Epithelial cell of esophagus (primary cell): Measurements from ENCODE around the gene PHLDB3.

Source experiments
- DNase-seq: peaks from one replicate; pipeline ENCODE4 v3.0.0; 2010; ENCODE audit warnings: low read depth
- H3K4me3 ChIP-seq: 2 replicates; pipeline ENCODE4 v1.5.1; 2011; ENCODE audit warnings: mild to moderate bottlenecking, low read length, control low read depth
- TF ChIP-seq, protein P1 (sequence below): IDR thresholded peaks from 2 replicates; pipeline ENCODE4 v1.5.1; 2011; ENCODE audit warnings: low read depth, mild to moderate bottlenecking, low read length, control low read depth, inconsistent platforms; ENCODE audit not compliant: insufficient read depth; ENCODE audit errors: missing control alignments

Gene PHLDB3

GRCh38 chr19:43546581-43546980 is 42.0 kb upstream of the PHLDB3 start:
- TF ChIP-seq, protein P1, sequence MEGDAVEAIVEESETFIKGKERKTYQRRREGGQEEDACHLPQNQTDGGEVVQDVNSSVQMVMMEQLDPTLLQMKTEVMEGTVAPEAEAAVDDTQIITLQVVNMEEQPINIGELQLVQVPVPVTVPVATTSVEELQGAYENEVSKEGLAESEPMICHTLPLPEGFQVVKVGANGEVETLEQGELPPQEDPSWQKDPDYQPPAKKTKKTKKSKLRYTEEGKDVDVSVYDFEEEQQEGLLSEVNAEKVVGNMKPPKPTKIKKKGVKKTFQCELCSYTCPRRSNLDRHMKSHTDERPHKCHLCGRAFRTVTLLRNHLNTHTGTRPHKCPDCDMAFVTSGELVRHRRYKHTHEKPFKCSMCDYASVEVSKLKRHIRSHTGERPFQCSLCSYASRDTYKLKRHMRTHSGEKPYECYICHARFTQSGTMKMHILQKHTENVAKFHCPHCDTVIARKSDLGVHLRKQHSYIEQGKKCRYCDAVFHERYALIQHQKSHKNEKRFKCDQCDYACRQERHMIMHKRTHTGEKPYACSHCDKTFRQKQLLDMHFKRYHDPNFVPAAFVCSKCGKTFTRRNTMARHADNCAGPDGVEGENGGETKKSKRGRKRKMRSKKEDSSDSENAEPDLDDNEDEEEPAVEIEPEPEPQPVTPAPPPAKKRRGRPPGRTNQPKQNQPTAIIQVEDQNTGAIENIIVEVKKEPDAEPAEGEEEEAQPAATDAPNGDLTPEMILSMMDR = no peak
- H3K4me3 ChIP-seq = no peak overlapping the region
- no peak for DNase-seq

- DNase-seq = no peak
- no peak overlapping the region for H3K4me3 ChIP-seq
- TF ChIP-seq, protein P1 = no peak
Observed at GRCh38 chr19:43545981-43546380, 41.4 kb upstream of the PHLDB3 start.

DNA sequence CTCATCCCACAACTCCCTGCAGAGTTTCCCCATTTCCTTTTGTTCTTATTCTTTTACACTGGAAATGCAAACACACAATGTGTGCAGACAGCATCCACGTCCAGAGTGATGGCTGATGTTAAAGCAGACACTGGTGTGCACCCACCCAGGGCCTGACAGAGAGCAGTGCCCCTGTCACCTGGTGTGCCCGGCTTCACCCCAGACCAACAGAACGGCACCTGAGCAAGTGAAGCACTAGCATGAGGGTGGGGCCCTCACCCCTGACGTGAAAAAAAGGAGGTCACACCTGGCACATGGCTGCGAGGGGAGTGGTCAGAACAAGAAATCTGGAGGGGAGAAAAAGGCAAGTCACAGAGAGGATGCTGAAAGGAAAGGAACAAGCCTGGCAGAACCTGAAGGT is 40.7 kb upstream of the PHLDB3 start:
- H3K4me3 ChIP-seq = no peak overlapping the region
- TF ChIP-seq, protein P1 = no peak
- DNase-seq = no peak

DNA sequence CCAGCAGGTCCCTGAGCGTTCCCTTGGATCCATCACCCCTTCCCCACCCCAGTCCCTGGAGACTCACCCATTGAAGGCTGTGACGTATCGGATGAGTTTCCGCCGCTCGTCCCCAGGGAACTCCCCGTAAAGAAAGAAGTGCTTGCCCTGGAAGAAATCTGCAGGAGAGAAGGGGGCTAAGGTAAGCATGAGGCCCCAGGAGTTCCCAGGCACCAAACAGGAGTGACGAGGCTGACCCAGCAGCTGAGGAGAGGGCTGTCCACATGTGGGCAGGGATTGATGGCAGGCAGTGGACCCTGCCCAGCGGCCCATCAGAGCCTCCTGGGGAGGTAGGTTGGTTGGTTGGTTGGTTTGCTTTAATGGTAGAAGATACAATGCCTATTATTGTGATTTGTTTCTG is 39.5 kb upstream of the PHLDB3 start:
- no peak for DNase-seq
- TF ChIP-seq, protein P1 = no peak
- no peak overlapping the region for H3K4me3 ChIP-seq

- DNase-seq = no peak
- no peak overlapping the region for H3K4me3 ChIP-seq
- TF ChIP-seq, protein P1 = no peak
Observed at GRCh38 chr19:43541920-43542650, 37.5 kb upstream of the PHLDB3 start.

GRCh38 chr19:43540381-43540780 is 35.8 kb upstream of the PHLDB3 start:
- H3K4me3 ChIP-seq = no peak overlapping the region
- TF ChIP-seq, protein P1 = no peak
- no peak for DNase-seq

DNA sequence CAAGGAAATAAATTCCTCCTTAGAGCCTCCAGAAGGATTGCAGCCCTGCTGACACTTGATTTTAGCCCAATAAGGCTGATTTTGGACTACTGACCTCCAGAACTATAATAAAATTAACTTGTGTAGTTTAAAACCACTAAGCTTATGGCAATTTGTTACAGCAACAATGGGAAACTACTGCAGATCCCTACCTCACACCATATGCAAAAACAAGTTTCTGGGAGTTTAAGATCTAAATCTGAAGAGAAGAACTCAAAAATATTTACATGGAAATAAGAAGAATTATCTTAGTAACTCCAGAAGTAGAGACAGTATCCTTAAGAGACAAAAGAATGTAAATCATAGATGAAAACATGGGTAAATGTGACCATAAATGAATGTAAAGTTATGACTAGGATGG is 34.4 kb upstream of the PHLDB3 start:
- DNase-seq = no peak
- H3K4me3 ChIP-seq = no peak overlapping the region
- TF ChIP-seq, protein P1 = no peak
